MG63 (cell line): Measurements from ENCODE around the gene PCCA. TPM values are rescaled to one million over a fixed set of nuclear protein-coding genes. Genes with fewer than 3 reads are reported as not detected.

Experiments used
- DNase-seq: peaks from one replicate; pipeline ENCODE4 v3.0.0-alpha.2; 2020
- H3K27me3 ChIP-seq: fragments of 250-450 bp; sonication (Bioruptor Pico); 2 replicates; pipeline ENCODE4 v1.5.1; 2020; ENCODE audit warnings: mild to moderate bottlenecking, moderate library complexity
- H3K36me3 ChIP-seq: fragments of 250-450 bp; sonication (Bioruptor Pico); 2 replicates; pipeline ENCODE4 v1.5.1; 2020; ENCODE audit warnings: mild to moderate bottlenecking, moderate library complexity
- H3K4me3 ChIP-seq: fragments of 250-450 bp; sonication (Bioruptor Pico); 2 replicates; pipeline ENCODE4 v1.5.1; 2020; ENCODE audit warnings: mild to moderate bottlenecking, moderate library complexity
- H3K9me3 ChIP-seq: fragments of 250-450 bp; sonication (Bioruptor Pico); 2 replicates; pipeline ENCODE4 v1.5.1; 2020; ENCODE audit warnings: mild to moderate bottlenecking, moderate library complexity
- total RNA-seq: library from RNA; depleted of rRNA; stranded (reverse); fragments of >200 nt; shearing (Covaris generic); gene quantifications from 2 replicates; pipeline ENCODE4 v1.2.3, GENCODE V29; 2014; ENCODE audit warnings: low replicate concordance

PCCA gene
- total RNA-seq, 1 experiment from 2014 or later, result 3.1 TPM

DNA sequence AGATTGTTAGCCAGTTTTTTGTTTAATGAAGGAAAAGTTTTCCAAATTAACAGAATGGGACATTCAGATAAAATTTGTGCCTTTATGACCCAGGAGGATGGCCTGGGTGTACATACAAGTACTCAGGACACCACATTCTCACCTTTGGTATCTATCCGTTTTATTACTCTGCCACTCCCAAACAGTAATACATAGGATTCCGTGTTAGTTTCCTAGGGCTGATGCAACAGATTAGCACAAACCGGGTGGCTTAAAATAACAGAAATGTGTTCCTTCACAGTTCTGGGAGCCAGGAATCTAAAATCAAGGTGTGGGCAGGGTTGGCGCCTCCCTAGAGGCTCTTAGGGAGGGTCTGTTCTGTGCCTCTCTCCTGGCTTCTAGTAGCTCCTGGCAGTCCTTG lies 369.8 kb downstream of the PCCA start:
- DNase-seq, result no peak
- Histone ChIP-seq H3K4me3 (no peak overlapping the region), H3K36me3 (no peaks in the 10 kb centered on the region), H3K27me3 (no peaks in the 10 kb centered on the region), H3K9me3 (no peaks in the 10 kb centered on the region)

GRCh38 chr13:100459747-100460146 lies 370.9 kb downstream of the PCCA start:
- Histone ChIP-seq H3K36me3 (no peaks in the 10 kb centered on the region), H3K27me3 (no peaks in the 10 kb centered on the region), H3K9me3 (no peaks in the 10 kb centered on the region), H3K4me3 (no peak overlapping the region)
- DNase-seq, result no peak

DNA sequence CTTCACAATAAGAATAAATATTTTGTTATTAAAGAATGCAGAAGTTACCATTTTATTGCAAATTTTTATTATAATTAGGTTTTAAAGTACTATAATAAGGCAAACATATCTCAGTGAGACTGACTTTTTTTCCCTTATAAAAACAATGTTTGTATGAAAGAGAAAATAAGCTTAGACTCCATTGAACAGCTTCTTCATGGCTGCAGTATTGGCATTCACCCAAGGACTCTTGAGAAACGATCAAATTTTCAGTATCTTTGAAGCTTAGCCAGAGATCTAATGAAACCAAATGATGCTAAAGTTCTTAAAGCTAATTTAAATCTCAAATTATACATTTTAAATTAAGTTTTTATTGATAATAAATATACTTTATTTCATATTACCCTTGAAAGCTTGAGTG lies 371.4 kb downstream of the PCCA start:
- no peaks in the 10 kb centered on the region for H3K36me3 ChIP-seq
- no peaks in the 10 kb centered on the region for H3K9me3 ChIP-seq
- H3K4me3 ChIP-seq, result no peak overlapping the region
- H3K27me3 ChIP-seq, result no peaks in the 10 kb centered on the region
- DNase-seq, result no peak

DNA sequence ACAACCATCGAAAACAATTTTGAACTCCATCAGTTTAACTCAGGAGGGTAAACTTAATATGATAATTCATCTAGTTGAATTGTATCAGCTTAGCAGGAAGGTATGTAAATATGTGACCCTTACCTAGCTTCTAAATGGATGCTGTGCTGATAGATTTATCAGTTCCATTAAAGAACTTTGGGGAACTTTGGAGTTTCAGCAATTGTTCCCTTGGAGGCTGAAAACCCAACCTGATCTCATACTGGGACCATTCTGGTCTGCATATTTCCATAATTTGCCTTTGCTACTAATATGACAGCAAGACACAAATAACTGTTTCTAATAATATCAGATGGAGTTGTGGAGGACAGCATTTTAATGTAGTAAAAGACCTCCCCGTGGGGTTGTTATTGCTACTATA lies 371.9 kb downstream of the PCCA start:
- Histone ChIP-seq H3K27me3 (no peaks in the 10 kb centered on the region), H3K4me3 (no peak overlapping the region), H3K9me3 (no peaks in the 10 kb centered on the region), H3K36me3 (no peaks in the 10 kb centered on the region)
- no peak for DNase-seq

GRCh38 chr13:100461309-100462030 lies 372.6 kb downstream of the PCCA start:
- DNase-seq, result no peak
- Histone ChIP-seq H3K9me3 (no peaks in the 10 kb centered on the region), H3K4me3 (no peak overlapping the region), H3K36me3 (no peaks in the 10 kb centered on the region), H3K27me3 (no peaks in the 10 kb centered on the region)

GRCh38 chr13:100464006-100464405 lies 375.1 kb downstream of the PCCA start:
- no peaks in the 10 kb centered on the region for H3K36me3 ChIP-seq
- no peak overlapping the region for H3K4me3 ChIP-seq
- no peak for DNase-seq
- no peaks in the 10 kb centered on the region for H3K27me3 ChIP-seq
- no peaks in the 10 kb centered on the region for H3K9me3 ChIP-seq

DNA sequence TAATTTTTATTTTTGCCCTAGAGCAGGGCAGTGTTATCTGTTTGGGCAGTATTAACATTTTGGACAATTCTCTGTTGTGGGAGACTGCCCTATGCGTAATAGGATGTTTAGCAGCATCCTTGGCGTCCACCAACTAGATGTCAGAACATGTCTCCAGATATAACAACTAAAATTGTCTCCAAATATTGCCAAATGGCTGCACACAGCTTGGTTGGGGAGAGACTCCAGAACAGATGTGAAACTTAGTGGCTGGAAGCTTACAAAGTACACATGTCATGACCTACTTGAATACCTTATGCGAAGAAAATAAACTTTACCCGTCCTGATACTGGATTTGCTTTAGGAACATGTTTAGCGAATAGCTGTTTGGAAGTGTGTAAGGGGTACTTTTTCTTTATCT lies 376.7 kb downstream of the PCCA start:
- Histone ChIP-seq H3K27me3 (no peaks in the 10 kb centered on the region), H3K36me3 (no peaks in the 10 kb centered on the region), H3K9me3 (no peaks in the 10 kb centered on the region), H3K4me3 (no peak overlapping the region)
- no peak for DNase-seq

DNA sequence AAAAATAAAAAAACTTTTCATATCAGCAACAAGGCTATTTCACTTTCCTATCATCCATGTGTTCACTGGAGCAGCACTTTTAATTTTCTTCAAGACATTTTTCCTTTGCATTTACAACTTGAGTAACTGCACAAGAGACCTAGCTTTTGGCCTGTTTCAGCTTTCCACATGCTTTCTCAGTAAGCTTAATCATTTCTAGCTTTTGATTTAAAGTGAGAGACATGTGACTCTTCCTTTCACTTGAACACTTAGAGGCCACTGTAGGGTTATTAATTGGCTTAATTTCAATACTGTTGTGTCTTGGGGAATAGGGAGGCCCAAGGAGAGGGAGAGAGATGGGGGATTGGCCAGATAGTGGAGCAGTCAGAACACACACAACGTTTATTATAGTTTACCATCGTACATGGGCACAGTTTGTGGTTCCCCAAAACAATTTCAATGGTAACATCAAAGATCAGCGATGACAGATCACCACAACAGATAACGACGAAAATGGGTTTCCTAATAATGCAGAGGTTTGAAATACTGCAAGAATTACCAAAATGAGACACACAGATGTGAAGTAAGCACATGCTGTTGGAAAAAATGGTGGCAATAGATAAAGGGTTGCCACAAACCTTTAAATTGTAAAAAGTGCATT lies 382.1 kb downstream of the PCCA start:
- no peak overlapping the region for H3K4me3 ChIP-seq
- H3K36me3 ChIP-seq, result no peaks in the 10 kb centered on the region
- DNase-seq, result no peak
- no peaks in the 10 kb centered on the region for H3K27me3 ChIP-seq
- H3K9me3 ChIP-seq, result no peaks in the 10 kb centered on the region

- H3K4me3 ChIP-seq, result no peak overlapping the region
- H3K9me3 ChIP-seq, result no peaks in the 10 kb centered on the region
- no peaks in the 10 kb centered on the region for H3K36me3 ChIP-seq
- DNase-seq, result no peak
- no peaks in the 10 kb centered on the region for H3K27me3 ChIP-seq
These were observed 384.2 kb downstream of the PCCA start for GRCh38 chr13:100473087-100473486.

DNA sequence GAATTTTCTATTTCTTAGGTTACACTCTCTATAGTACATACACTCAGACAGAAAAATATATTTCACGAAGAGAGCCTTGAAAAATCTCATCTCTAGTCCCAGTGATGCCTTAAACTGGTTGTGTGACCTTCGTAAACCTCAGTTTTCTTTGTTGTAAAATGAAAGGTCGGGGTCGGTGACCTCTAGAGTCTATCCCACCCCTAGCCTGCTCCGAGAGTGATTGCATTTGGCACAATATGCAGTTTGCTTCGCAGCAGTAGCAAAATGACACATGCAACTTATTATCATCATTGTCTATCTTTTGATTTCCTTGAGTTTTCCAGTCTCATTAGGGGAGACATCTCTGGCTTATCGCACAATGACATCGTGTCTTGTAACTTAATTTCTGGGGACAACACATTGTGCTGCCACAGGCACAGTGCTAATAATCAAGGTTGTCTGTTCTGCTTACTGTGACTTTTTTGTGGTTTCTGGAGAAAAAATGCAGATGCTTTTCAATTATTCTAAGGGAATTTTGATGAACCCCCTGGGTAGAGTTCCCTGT lies 384.7 kb downstream of the PCCA start:
- Histone ChIP-seq H3K27me3 (no peaks in the 10 kb centered on the region), H3K9me3 (no peaks in the 10 kb centered on the region), H3K4me3 (no peak overlapping the region), H3K36me3 (no peaks in the 10 kb centered on the region)
- DNase-seq, result no peak

GRCh38 chr13:100476963-100477362 lies 388.1 kb downstream of the PCCA start:
- no peaks in the 10 kb centered on the region for H3K27me3 ChIP-seq
- no peaks in the 10 kb centered on the region for H3K9me3 ChIP-seq
- H3K36me3 ChIP-seq, result no peaks in the 10 kb centered on the region
- no peak for DNase-seq
- H3K4me3 ChIP-seq, result no peak overlapping the region

DNA sequence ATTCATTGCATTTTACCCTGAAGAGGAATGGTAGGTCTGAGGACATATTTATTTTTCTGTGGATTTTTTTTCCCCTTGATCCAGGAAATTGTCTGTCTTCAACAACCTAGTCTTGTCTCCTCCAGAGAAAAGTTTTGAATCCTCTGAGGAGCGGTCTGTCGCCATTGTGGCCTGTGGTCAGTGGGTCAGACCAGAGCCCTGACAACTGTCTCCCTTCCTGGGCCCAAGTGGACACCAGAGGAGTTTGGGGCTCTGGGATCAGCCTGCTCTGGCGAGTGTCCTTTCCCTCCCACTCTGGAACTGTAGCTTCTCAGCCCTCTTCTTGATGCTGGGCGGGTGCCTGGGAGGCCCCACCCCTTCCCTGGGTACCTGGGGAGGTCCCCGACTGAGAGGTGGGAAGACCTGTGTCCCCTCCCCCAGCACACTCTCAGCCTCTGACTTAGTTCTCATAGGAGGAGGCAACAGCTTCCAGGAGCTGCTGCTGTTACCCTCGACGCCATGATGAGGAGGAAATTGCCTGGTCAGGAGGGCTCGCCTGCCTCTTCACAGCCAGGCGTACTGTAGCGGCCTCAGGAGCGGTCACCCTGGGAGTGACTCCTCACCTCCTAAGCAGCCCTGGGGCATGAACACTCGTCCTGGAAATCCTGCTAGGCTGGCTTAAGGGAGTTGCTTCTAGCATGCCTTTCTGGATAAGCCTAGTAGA lies 389.4 kb downstream of the PCCA start:
- H3K36me3 ChIP-seq, result no peaks in the 10 kb centered on the region
- H3K9me3 ChIP-seq, result no peaks in the 10 kb centered on the region
- no peak overlapping the region for H3K4me3 ChIP-seq
- no peak for DNase-seq
- no peaks in the 10 kb centered on the region for H3K27me3 ChIP-seq

- no peak for DNase-seq
These were observed 391.8 kb downstream of the PCCA start for GRCh38 chr13:100480676-100481075.

GRCh38 chr13:100483139-100483538 lies 394.2 kb downstream of the PCCA start:
- no peaks in the 10 kb centered on the region for H3K9me3 ChIP-seq
- H3K27me3 ChIP-seq, result no peaks in the 10 kb centered on the region
- DNase-seq, result no peak
- H3K4me3 ChIP-seq, result no peak overlapping the region
- no peaks in the 10 kb centered on the region for H3K36me3 ChIP-seq

More at GRCh38 chr13:100480676-100481075, 391.8 kb downstream of the PCCA start:
- H3K9me3 ChIP-seq, result no peaks in the 10 kb centered on the region
- no peak overlapping the region for H3K4me3 ChIP-seq
- no peaks in the 10 kb centered on the region for H3K36me3 ChIP-seq
- no peaks in the 10 kb centered on the region for H3K27me3 ChIP-seq

DNA sequence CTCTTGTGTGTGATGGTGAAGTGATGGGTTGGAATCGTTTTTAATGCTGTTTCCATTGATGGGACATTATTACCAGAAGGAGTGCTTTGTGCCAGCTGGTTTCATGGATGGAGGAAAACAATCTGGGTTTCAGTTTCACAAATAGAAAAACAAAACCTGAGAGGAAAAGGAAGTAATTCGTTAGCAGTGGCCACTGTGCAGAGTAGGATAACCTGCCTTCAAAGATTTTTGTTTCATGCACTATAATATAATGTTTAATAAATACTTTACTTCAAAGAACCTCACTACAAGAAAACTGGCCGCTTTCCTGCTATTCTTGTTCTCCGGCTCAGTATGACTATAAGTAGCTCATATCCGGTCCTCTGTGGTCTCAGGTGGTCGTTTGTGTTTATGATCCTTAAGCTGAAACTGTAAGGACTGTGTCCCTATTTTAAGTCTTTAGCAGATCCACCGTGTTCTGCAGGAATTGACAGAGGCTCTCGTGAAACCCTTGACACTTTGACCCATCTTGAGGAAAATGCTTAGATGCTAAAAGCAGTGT lies 395.0 kb downstream of the PCCA start:
- Histone ChIP-seq H3K4me3 (no peak overlapping the region), H3K27me3 (no peaks in the 10 kb centered on the region), H3K36me3 (no peaks in the 10 kb centered on the region), H3K9me3 (no peaks in the 10 kb centered on the region)
- DNase-seq, result no peak

DNA sequence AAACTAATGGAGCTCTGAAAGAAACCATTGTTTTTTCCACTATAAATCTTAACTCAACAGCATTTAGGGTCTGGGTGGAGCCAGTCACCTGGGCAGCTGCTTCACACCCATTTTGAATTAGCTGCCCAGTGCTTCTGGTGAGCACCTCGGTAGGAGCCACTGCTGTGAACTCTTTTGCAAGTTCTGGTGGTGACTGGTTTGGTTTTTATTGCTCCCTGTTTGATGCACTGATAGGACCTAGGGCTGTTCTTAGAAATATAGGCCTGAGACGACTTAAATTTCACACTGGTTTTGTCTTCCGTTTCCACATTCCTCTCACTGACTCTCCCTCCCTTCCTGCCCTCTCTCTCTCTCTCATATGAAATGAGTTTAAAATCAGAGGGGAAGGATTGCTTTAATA lies 395.8 kb downstream of the PCCA start:
- no peak overlapping the region for H3K4me3 ChIP-seq
- H3K27me3 ChIP-seq, result no peaks in the 10 kb centered on the region
- no peaks in the 10 kb centered on the region for H3K9me3 ChIP-seq
- H3K36me3 ChIP-seq, result no peaks in the 10 kb centered on the region
- no peak for DNase-seq

- Histone ChIP-seq H3K4me3 (no peak overlapping the region), H3K9me3 (no peaks in the 10 kb centered on the region), H3K36me3 (no peaks in the 10 kb centered on the region), H3K27me3 (no peaks in the 10 kb centered on the region)
- no peak for DNase-seq
These were observed 396.4 kb downstream of the PCCA start for GRCh38 chr13:100485265-100485664.
